Panc1 (cell line): ENCODE data around the gene IFFO2. TPM values are rescaled to one million over a fixed set of nuclear protein-coding genes. Genes with fewer than 3 reads are reported as not detected.
A peak's percentile ranks its signal among the peaks of the same experiment; 100 is the strongest.

Source experiments
- ATAC-seq: fragments of 200-7000 bp; cut with Tn5 transposase; 2 replicates; pipeline ENCODE4 v1.9.1; 2020; ENCODE audit warnings: mild to moderate bottlenecking, moderate library complexity
- BruUV-seq: library from RNA; stranded (reverse); fragments of 400-500 nt; replicated peaks from 2 replicates; lab custom pipeline; 2021; lab: Mats Ljungman, UMichigan
- CTCF ChIA-PET: fragments of 300-600 bp; sonication (Branson Sonifier 250); formaldehyde crosslinking; loops from one replicate; lab custom pipeline; 2022; ENCODE audit warnings: antibody characterized with exemption; lab: Charles Lee
- POLR2A ChIA-PET: fragments of 300-600 bp; sonication (Branson Sonifier 250); formaldehyde crosslinking; loops from one replicate; lab custom pipeline; 2022; ENCODE audit warnings: antibody characterized with exemption; lab: Charles Lee
- DNase-seq: peaks from one replicate; pipeline ENCODE4 v3.0.0-alpha.2; 2010; ENCODE audit warnings: low read depth, low spot score
- H3K27ac ChIP-seq: 2 replicates; pipeline ENCODE4 v1.5.1; 2011; ENCODE audit warnings: mild to moderate bottlenecking, low read length, inconsistent platforms
- H3K27me3 ChIP-seq: fragments of 200-500 bp; sonication (Bioruptor generic); 2 replicates; pipeline ENCODE4 v1.6.0; 2014; ENCODE audit warnings: low read length, inconsistent platforms; ENCODE audit not compliant: control insufficient read depth, insufficient read depth
- H3K36me3 ChIP-seq: fragments of 200-500 bp; sonication (Bioruptor generic); 2 replicates; pipeline ENCODE4 v1.5.1; 2014; ENCODE audit warnings: inconsistent platforms, mild to moderate bottlenecking, low read length, moderate library complexity; ENCODE audit not compliant: control insufficient read depth, insufficient read depth
- H3K4me1 ChIP-seq: 2 replicates; pipeline ENCODE4 v1.5.1; 2011; ENCODE audit warnings: inconsistent platforms, mild to moderate bottlenecking, low read length, moderate library complexity; ENCODE audit not compliant: control insufficient read depth, insufficient read depth
- H3K4me3 ChIP-seq, 2 experiments: 2 replicates each; pipeline ENCODE4 v1.5.1; 2011 to 2012; ENCODE audit warnings: low read depth in 2 of 2, low read length in 2 of 2, mild to moderate bottlenecking in 2 of 2, inconsistent platforms in 1 of 2, moderate library complexity in 1 of 2
- H3K9me3 ChIP-seq: fragments of 200-500 bp; sonication (Bioruptor generic); 2 replicates; pipeline ENCODE4 v1.5.1; 2014; ENCODE audit warnings: low read depth, mild to moderate bottlenecking, inconsistent platforms, low read length, moderate library complexity; ENCODE audit not compliant: control insufficient read depth, insufficient read depth
- POLR2AphosphoS5 ChIP-seq: IDR thresholded peaks from 2 replicates; pipeline ENCODE4 v1.6.1; 2012; ENCODE audit warnings: mild to moderate bottlenecking, low read depth, low read length, moderate library complexity
- SIN3A ChIP-seq: IDR thresholded peaks from 2 replicates; pipeline ENCODE4 v1.6.1; 2012; ENCODE audit warnings: low read depth, mild to moderate bottlenecking, low read length, moderate library complexity, borderline replicate concordance; ENCODE audit not compliant: insufficient read depth
- TCF7L2 ChIP-seq: IDR thresholded peaks from 2 replicates; pipeline ENCODE4 v1.6.1; 2011; ENCODE audit warnings: mild to moderate bottlenecking, low read depth, low read length, inconsistent platforms
- in situ Hi-C: cut with HindIII; loops from 2 replicates; pipeline ENCODE4 v1.10.0; 2016; ENCODE audit warnings: low sequenced_read_pairs, low pct_unique_long_range_greater_than_20kb
- intact Hi-C: fragments of 100-400 bp; cut with micrococcal nuclease; formaldehyde crosslinking; loops from one replicate; pipeline ENCODE4 v1.10.0; 2022; ENCODE audit not compliant: unreplicated experiment
- total RNA-seq: library from RNA; stranded (reverse); gene quantifications from one replicate; pipeline ENCODE4 v1.2.1, GENCODE V29; 2021; ENCODE audit not compliant: unreplicated experiment
- TF ChIP-seq, protein P1 (sequence below), 2 experiments: IDR thresholded peaks; 2 replicates each; pipeline ENCODE4 v1.6.1; 2011 to 2012; ENCODE audit warnings: low read depth in 2 of 2, control low read depth in 1 of 2, low read length in 1 of 2, mild to moderate bottlenecking in 1 of 2, moderate library complexity in 1 of 2; ENCODE audit not compliant: insufficient read depth in 1 of 2
- TF ChIP-seq, protein P2 (sequence below): fragments of 450-650 bp; IDR thresholded peaks from 2 replicates; pipeline ENCODE4 v1.5.1; 2017; ENCODE audit warnings: mild to moderate bottlenecking

IFFO2 gene
- total RNA-seq, 1 experiment from 2014 or later, result 59.4 TPM

DNA sequence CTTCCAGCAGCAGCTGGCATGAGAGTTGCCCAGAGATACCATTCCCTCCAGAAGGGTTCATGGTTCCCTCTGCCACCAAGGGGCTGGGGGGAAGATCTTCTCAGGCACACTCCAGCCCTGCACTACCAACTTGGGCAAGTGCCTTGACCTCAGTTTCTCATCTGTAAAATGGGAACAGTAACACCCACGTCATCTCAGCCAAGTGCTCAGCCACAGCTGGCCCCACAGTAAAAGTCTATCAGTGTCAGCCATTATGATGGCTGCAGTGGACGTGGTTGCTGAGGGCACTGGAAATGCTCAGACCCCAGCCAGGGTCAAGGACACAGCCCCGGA, 80.7 kb downstream of the IFFO2 start:
- BruUV-seq, result no TSS peak
- ATAC-seq (no peak), DNase-seq (no peak)
- Histone ChIP-seq H3K9me3 (no peaks in the 10 kb centered on the region), H3K4me1 (no peaks in the 10 kb centered on the region), H3K4me3 (no peak overlapping the region), H3K27ac (no peak overlapping the region), H3K36me3 (no peaks in the 10 kb centered on the region), H3K27me3 (no peaks in the 10 kb centered on the region)
- in situ Hi-C loops, result no loop called here
- intact Hi-C loops, result loop anchor here (5.0 kb wide), 1 partner anchor 278 kb away; no protein-coding TSS in a partner anchor
- TF ChIP-seq, protein P1, sequence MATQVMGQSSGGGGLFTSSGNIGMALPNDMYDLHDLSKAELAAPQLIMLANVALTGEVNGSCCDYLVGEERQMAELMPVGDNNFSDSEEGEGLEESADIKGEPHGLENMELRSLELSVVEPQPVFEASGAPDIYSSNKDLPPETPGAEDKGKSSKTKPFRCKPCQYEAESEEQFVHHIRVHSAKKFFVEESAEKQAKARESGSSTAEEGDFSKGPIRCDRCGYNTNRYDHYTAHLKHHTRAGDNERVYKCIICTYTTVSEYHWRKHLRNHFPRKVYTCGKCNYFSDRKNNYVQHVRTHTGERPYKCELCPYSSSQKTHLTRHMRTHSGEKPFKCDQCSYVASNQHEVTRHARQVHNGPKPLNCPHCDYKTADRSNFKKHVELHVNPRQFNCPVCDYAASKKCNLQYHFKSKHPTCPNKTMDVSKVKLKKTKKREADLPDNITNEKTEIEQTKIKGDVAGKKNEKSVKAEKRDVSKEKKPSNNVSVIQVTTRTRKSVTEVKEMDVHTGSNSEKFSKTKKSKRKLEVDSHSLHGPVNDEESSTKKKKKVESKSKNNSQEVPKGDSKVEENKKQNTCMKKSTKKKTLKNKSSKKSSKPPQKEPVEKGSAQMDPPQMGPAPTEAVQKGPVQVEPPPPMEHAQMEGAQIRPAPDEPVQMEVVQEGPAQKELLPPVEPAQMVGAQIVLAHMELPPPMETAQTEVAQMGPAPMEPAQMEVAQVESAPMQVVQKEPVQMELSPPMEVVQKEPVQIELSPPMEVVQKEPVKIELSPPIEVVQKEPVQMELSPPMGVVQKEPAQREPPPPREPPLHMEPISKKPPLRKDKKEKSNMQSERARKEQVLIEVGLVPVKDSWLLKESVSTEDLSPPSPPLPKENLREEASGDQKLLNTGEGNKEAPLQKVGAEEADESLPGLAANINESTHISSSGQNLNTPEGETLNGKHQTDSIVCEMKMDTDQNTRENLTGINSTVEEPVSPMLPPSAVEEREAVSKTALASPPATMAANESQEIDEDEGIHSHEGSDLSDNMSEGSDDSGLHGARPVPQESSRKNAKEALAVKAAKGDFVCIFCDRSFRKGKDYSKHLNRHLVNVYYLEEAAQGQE (IDR thresholded peaks at IDR 0.05; ENCODE audit: insufficient read depth in 1 of 2, low read depth in 2 of 2, low read length in 1 of 2), result no peak
- TF ChIP-seq, protein P2, sequence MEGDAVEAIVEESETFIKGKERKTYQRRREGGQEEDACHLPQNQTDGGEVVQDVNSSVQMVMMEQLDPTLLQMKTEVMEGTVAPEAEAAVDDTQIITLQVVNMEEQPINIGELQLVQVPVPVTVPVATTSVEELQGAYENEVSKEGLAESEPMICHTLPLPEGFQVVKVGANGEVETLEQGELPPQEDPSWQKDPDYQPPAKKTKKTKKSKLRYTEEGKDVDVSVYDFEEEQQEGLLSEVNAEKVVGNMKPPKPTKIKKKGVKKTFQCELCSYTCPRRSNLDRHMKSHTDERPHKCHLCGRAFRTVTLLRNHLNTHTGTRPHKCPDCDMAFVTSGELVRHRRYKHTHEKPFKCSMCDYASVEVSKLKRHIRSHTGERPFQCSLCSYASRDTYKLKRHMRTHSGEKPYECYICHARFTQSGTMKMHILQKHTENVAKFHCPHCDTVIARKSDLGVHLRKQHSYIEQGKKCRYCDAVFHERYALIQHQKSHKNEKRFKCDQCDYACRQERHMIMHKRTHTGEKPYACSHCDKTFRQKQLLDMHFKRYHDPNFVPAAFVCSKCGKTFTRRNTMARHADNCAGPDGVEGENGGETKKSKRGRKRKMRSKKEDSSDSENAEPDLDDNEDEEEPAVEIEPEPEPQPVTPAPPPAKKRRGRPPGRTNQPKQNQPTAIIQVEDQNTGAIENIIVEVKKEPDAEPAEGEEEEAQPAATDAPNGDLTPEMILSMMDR, result no peak
- TF ChIP-seq SIN3A, result no peak
- TF ChIP-seq POLR2AphosphoS5, result no peak
- TF ChIP-seq TCF7L2, result no peak
- ChIA-PET POLR2A (no interaction called here), CTCF (interaction anchor here (0.5 to 1.2 kb wide), 4 partner anchors 15 to 278 kb away, joined by 3 to 6 read pairs (median 4); no protein-coding TSS in a partner anchor)

DNA sequence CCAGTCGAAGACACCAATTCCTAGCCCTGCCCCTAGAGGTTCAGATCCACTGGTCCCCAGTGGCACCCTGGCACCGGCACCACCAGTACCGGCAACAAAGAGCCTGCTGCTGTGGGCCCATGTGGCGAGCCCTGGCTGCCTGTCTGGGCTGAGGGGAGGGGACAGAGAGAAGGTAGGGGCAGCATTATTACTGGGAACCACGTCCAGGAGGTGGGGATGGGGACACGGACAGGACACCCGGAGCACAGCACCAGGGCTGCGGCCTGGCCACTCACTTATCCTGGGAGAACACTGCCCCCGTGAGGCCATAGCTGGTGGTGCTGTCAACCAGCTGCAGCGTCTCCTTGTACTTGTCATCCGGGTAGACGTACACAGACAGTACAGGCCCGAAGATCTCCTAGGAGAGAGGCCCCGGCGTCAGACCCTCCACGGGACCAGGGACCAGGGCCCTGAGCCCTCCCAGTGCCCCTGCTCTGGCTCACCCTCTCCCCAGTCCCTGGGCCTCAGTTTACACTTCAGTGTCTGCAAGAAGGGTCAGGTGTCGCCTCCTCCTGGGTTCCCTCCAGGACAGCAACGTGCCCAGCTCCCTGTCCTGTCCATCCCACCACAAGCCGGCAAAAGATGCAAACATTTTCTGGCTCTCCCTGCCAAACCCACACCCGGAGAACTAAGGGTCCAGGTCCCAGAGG, 81.2 kb downstream of the IFFO2 start:
- ChIA-PET CTCF (interaction anchor here (0.5 to 1.4 kb wide), 6 partner anchors 9 to 294 kb away, joined by 3 to 6 read pairs (median 4); no protein-coding TSS in a partner anchor), POLR2A (no interaction called here)
- TF ChIP-seq, protein P2, result peak; percentile 93
- TF ChIP-seq TCF7L2, result no peak
- H3K4me1 ChIP-seq, result no peaks in the 10 kb centered on the region
- intact Hi-C loops (loop anchor here (5.0 kb wide), 1 partner anchor 278 kb away; no protein-coding TSS in a partner anchor), in situ Hi-C loops (no loop called here)
- H3K36me3 ChIP-seq, result no peaks in the 10 kb centered on the region
- ATAC-seq (peak; percentile 94), DNase-seq (peak; percentile 53)
- no peak overlapping the region for H3K4me3 ChIP-seq
- no peaks in the 10 kb centered on the region for H3K27me3 ChIP-seq
- H3K27ac ChIP-seq, result no peak overlapping the region
- no TSS peak for BruUV-seq
- no peaks in the 10 kb centered on the region for H3K9me3 ChIP-seq
